Left renal pelvis (tissue), 4 donors: Measurements from ENCODE around the gene GPRC5A. TPM values are rescaled to one million over a fixed set of nuclear protein-coding genes. Genes with fewer than 3 reads are reported as not detected.

Source experiments
- DNase-seq, 4 donors: peaks; one replicate each; pipeline ENCODE4 v3.0.0-alpha.2; 2013; ENCODE audit warnings: low read depth in 4 of 4, low spot score in 3 of 4
- polyA plus RNA-seq, 4 donors: library from polyadenylated mRNA; unstranded; fragments of 120-200 nt; gene quantifications; one replicate each; pipeline ENCODE4 v1.2.1, GENCODE V29; 2013; ENCODE audit not compliant: insufficient read length in 4 of 4

The GPRC5A gene
- polyA plus RNA-seq, 4 donors: 7.0 to 12.4 (median 7.9) TPM

GRCh38 chr12:12885096-12885792 lies 6.1 kb upstream of the GPRC5A start:
- DNase-seq: no peak

GRCh38 chr12:12887471-12887870 lies 3.9 kb upstream of the GPRC5A start:
- DNase-seq: no peak

- DNase-seq: no peak
Measured at GRCh38 chr12:12889701-12890100, 1.7 kb upstream of the GPRC5A start.

GRCh38 chr12:12890543-12891079 lies 751 bp upstream of the GPRC5A start:
- peak in 2 of 4 donors; percentile 53 to 54 for DNase-seq

GRCh38 chr12:12891881-12892355 lies 556 bp downstream of the GPRC5A start:
- DNase-seq: no peak

- DNase-seq: no peak
Measured at GRCh38 chr12:12892681-12893141, 1.3 kb downstream of the GPRC5A start.

GRCh38 chr12:12893438-12893837 lies 2.1 kb downstream of the GPRC5A start:
- no peak for DNase-seq

GRCh38 chr12:12896260-12896659 lies 4.9 kb downstream of the GPRC5A start:
- DNase-seq: no peak

- DNase-seq: no peak
Measured at GRCh38 chr12:12897302-12897701, 5.9 kb downstream of the GPRC5A start.

- DNase-seq: no peak
Measured at GRCh38 chr12:12898136-12898717, 6.9 kb downstream of the GPRC5A start.

GRCh38 chr12:12898911-12899511 lies 7.6 kb downstream of the GPRC5A start:
- no peak for DNase-seq

- no peak for DNase-seq
Measured at GRCh38 chr12:12899530-12900380, 8.4 kb downstream of the GPRC5A start.

GRCh38 chr12:12900786-12901157 lies 9.4 kb downstream of the GPRC5A start:
- no peak for DNase-seq

GRCh38 chr12:12901158-12901791 lies 9.9 kb downstream of the GPRC5A start:
- DNase-seq: no peak

- DNase-seq: no peak
Measured at GRCh38 chr12:12902036-12902435, 10.7 kb downstream of the GPRC5A start.

GRCh38 chr12:12903642-12904609 lies 12.6 kb downstream of the GPRC5A start:
- no peak for DNase-seq

GRCh38 chr12:12907552-12907951 lies 16.2 kb downstream of the GPRC5A start:
- DNase-seq: no peak

- no peak for DNase-seq
Measured at GRCh38 chr12:12908252-12908651, 16.9 kb downstream of the GPRC5A start.

GRCh38 chr12:12908711-12909110 lies 17.3 kb downstream of the GPRC5A start:
- no peak for DNase-seq
